ENCODE results near the gene ZDHHC7.

ZDHHC7 gene

DNA sequence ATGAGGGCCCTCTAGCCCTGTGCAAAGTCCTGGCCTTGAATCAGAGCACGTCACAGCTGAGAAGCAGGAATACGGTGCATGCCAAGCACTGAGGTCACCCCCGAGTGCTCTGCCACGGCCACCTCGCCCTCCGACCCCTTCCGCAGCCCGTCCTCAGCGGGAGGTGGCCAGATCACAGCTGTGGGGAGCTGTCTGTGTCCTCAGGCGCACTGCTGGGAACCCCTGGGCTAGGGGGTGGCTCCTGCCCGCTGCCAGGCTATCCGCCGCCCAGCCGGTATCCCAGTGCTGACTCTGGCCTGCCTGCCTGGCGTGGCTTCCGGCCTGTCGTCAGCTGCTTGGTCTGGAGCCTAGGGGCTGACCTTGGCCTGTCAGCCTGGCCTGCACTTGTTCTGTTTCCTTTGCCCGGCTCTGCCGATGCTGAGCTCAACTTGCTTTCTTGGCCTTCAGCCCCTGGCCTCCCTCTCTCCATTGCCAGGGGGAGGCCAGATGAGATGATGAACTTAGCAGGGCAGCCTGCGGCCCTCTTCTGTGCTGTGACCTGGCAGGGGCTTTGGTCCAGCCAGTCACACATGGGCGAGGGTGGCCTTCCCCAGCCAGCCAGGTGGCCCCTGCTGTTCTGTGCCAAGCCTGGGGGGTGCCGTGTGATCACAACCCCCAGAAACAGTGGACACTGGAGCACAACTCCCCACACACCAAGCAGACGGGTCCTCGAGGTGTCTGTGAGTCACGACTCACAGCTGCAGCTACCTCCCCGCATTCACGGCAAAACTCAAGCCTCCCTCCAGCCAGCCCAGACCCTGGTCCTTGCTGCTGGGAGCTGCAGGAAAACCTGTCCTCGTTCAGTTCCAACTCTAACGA is 77.3 kb downstream of the ZDHHC7 start:
- no peak for DNase-seq

DNA sequence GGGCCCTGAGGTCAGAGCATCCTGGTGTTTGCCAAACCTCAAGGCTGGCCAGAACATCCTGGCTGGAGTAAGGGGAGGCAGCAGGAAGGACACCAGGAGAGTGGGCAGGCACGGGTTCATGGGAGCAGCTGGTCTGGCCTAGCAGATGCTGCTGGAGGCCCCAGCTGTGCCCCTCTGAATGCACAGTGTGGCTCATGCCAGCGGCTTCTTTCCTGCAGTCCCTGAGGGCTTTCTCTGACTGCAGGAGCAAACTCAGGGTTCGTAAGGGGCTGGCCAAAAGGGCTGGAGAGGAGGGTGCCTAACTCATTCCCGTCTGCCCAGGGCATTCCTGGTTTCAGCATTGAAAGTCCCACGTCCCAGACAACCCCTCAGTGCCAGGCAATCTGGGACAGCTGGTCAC is 78.7 kb downstream of the ZDHHC7 start:
- DNase-seq: no peak

- DNase-seq: no peak
Measured at GRCh38 chr16:84931506-84931905, 79.8 kb downstream of the ZDHHC7 start.

DNA sequence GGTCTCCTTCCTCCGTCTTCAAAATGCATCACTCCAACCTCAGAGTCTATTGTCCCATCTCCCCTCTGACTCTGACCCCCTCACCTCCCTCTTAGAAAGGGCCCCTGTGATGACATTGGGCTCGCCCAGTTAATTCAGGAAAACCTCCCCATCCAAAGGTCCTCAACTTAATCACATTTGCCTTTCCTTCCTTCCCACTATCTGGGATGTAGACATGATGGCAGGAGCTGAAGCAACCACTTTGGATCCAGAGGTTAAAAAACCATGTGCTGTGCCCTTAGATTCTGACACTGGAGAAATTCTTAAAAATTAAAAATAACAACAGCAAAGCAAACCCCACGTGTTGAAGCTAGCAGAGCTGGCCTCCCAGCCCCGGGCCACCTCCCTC is 80.2 kb downstream of the ZDHHC7 start:
- no peak for DNase-seq

GRCh38 chr16:84930298-84931106 is 80.8 kb downstream of the ZDHHC7 start:
- DNase-seq: no peak

GRCh38 chr16:84929421-84930297 is 81.7 kb downstream of the ZDHHC7 start:
- DNase-seq: no peak

DNA sequence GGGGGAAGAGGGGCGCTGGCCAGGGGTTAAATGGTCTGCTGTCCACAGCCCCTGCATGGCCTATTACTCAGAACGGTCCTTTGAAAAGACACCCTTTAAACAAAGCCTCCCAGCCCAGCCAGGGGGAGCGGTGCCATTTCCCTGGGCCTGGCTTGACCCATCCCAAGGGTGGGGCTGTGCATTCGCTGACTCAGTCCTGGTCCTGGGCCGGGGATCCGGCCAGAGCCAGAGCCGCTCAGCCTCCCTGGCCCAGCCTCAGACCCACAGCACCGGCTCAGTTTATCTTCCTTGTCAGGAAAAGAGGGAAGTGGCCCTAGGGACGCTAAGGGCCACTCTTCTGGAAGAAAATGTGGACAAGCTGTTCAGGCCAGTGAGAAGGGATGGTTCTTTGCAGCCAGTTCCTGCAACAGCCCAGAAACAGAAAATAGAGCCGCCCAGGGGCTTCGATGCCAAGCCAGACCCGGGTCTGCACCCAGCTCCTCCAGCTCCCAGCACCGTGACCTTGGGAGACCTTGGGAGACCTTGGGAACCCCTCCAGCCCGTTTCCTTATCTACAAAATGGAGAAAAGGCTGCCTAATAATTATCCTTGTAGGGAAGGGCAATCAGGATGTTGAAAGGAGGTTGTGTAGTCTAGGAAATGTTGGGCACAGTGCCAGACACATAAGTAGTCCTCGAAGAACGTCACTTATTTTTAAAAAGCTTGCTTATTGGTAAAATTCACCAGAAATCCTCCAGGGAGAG is 82.5 kb downstream of the ZDHHC7 start:
- no peak for DNase-seq

GRCh38 chr16:84927621-84928591 is 83.4 kb downstream of the ZDHHC7 start:
- no peak for DNase-seq

DNA sequence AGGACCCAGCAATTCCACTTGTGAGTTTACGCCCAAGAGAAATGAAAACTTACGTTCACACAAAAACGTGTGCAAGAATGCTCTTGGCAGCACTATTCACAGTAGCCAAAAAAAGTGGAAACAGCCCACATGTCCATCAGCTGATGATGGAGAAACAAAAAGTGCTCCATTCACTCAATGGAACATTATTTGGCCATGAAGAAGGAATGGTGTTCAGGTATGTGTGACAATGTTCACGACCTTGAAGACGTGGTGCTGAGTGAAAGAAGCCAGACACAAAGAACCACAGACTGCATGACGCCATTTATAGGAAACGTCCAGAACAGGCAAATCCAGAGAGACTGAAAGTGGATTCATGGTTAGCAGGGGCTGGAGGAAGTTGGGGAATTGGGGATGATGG is 84.9 kb downstream of the ZDHHC7 start:
- DNase-seq: no peak

DNA sequence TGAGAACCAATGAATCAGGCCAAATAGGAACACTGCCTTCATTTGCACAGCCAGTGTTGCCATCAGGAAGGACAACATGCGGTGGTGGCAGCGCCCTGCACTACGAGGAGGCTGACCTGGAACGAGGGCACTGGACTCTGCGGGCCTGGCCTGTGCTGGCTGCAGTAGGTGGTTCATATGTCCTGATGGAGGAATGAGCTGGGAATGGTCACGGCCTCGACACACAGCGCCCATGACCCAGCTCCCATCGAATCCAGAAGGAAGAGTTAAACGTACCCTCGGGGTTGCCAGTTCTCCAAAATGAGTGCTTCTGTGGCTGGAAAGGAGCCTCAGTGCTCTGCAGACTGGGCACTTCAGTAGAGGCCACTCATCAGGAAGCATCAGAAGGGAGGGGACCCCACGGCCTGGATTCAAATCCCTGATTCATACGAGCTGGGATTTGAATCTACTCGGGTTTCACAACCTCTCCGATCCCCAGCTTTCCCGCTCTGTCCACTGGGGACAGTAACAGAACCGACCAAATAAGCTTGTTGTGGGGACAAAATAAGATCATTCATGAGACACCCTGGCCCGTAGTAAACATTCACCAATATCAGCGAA is 85.5 kb downstream of the ZDHHC7 start:
- DNase-seq: no peak

DNA sequence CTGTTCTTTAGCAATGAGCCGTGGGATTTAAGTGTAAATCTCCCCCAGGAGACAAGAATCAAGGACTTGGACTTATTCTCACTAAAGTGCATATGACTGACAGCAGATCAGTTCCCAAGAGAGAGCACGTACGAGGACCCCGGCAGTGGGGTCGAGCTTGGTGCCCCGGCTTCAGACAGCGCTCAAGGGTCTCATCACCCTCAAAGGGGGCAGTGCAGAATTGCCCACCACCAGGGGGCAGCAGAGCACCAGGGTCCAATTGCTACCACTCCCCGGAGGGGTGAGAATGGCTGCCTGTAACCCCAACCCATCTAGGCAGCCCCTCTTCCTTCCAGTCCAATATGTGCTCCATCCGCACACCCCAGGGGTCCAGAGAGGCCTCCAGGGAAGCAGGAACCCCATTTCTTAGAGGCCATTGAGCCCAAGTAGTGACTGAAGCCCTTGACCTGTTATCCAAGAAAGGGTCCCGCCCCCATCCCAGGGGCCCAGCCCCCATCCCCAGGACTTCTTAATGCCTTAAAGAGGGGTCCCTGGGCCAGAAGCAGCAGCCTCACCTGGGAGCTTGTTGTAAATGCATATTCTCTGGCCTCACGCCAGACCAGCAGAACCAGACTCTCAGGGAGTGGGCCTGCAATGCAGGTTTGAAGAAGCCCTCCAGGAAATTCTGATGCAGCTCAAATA is 86.1 kb downstream of the ZDHHC7 start:
- no peak for DNase-seq

DNA sequence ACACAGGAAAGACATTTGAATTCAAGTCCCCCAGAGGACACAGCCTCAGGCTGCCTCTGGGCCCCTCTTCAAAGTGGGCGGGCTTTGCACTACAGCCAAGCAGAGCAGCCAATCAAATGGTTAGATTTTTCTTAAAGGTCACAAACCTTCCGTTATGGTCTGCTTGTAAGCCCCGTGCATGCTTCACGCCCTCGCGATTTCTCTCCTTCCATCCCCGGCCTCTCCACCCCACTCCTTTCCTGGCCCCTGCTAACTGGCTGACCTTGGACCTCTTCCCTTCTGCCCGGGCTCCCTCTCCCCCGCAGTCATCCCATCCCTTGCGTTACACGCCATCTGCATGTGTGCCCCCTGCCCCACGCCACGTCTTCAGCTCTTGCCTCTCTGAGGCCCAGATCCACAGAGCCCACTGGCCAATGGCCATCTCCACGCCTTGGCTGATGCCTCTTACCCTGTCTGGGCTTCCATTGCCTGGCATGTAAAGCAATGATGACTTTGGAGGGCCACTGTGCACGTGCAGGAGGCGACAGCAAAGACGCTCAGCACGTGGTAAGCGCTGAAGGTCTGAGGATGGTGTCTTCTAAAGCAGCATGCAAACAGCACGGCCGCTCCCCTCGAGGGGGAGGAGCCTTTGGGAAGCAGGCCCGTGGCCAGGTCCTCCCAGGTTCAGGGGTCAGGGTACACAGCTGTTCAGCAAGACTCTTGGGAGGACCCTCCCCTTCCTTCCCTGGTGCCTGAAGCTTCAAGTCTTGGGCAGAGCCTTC is 86.8 kb downstream of the ZDHHC7 start:
- no peak for DNase-seq

Measured in NCI-H1436 treated with DMSO at 0.1 percent for 48 hours (cell line).